Mammary epithelial cell (primary cell): Measurements from ENCODE around the gene ZNF296.

ENCODE experiments used
- EZH2 ChIP-seq: IDR thresholded peaks from 2 replicates; pipeline ENCODE4 v1.6.1; 2012; ENCODE audit warnings: low read length, inconsistent platforms, borderline replicate concordance
- TF ChIP-seq, protein P1 (sequence below), 2 donors: IDR thresholded peaks in 1 of 2; conservative IDR thresholded peaks in 1 of 2; 2 replicates each; pipeline ENCODE4 v1.5.1; 2011 to 2012; ENCODE audit warnings: inconsistent platforms in 2 of 2, low read length in 2 of 2, mild to moderate bottlenecking in 2 of 2, control low read depth in 1 of 2, low read depth in 1 of 2; ENCODE audit not compliant: insufficient read depth in 1 of 2; ENCODE audit errors: extremely low read depth in 1 of 2

DNA sequence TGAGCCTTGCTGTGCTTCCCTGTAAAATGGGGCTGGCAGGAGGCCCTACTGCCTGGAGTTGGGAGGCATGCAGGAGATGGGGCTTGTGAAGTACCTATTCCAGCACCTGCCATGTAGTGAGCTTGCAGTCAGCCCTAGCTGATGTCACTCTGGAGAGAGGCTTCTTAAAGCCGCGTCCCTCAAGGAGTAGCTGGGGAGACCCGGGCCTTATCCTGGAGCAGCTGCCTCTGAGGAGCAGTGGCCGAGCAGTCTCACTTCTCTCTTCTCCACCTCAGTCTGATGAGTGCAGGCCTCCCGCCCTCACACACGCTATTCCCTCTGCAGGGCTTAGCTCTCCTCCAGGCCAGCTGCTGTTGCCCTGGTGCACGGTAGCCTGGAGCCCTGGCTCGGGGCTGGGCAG, 19.4 kb downstream of the ZNF296 start:
- TF ChIP-seq, protein P1, sequence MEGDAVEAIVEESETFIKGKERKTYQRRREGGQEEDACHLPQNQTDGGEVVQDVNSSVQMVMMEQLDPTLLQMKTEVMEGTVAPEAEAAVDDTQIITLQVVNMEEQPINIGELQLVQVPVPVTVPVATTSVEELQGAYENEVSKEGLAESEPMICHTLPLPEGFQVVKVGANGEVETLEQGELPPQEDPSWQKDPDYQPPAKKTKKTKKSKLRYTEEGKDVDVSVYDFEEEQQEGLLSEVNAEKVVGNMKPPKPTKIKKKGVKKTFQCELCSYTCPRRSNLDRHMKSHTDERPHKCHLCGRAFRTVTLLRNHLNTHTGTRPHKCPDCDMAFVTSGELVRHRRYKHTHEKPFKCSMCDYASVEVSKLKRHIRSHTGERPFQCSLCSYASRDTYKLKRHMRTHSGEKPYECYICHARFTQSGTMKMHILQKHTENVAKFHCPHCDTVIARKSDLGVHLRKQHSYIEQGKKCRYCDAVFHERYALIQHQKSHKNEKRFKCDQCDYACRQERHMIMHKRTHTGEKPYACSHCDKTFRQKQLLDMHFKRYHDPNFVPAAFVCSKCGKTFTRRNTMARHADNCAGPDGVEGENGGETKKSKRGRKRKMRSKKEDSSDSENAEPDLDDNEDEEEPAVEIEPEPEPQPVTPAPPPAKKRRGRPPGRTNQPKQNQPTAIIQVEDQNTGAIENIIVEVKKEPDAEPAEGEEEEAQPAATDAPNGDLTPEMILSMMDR (conservative IDR thresholded peaks at IDR 0.05 in 1 of 2, IDR thresholded peaks at IDR 0.05 in 1 of 2; ENCODE audit: extremely low read depth in 1 of 2, insufficient read depth in 1 of 2, low read depth in 1 of 2, low read length in 2 of 2) = no peak
- TF ChIP-seq EZH2 = no peak
